Endothelial cell of umbilical vein (primary cell): ENCODE measurements around the gene TJP3. TPM values are rescaled to one million over a fixed set of nuclear protein-coding genes. Genes with fewer than 3 reads are reported as not detected.

Source experiments
- BruUV-seq: library from RNA; stranded (reverse); fragments of 400-500 nt; replicated peaks from 2 replicates; lab custom pipeline; 2021; lab: Mats Ljungman, UMichigan
- CTCF ChIA-PET: fragments of 300-600, 350-600 bp; sonication (Branson Sonifier 250); formaldehyde crosslinking; loops from one replicate; lab custom pipeline; 2021; ENCODE audit warnings: antibody characterized with exemption, inconsistent platforms; lab: Charles Lee
- POLR2A ChIA-PET: fragments of 300-600, 350-600 bp; sonication (Branson Sonifier 250); formaldehyde crosslinking; loops from one replicate; lab custom pipeline; 2021; ENCODE audit warnings: antibody characterized with exemption, inconsistent platforms; lab: Charles Lee
- DNase-seq: peaks from one replicate; pipeline ENCODE4 v3.0.0-alpha.2; 2011; ENCODE audit warnings: low read depth, low spot score
- FAIRE-seq: peaks from 2 replicates; lab custom pipeline; 2011; peaks lifted over from hg19 to GRCh38; lab: Jason Lieb, UNC
- H2AFZ ChIP-seq: 2 replicates; pipeline ENCODE4 v1.6.0; 2012; ENCODE audit warnings: low read depth, low read length, control low read depth, inconsistent platforms
- H3K27ac ChIP-seq: 2 replicates; pipeline ENCODE4 v1.5.1; 2011; ENCODE audit warnings: low read depth, mild to moderate bottlenecking, control low read depth, low read length, moderate library complexity; ENCODE audit not compliant: insufficient read depth
- H3K27me3 ChIP-seq, 2 experiments: 2 replicates each; pipeline versions ENCODE4 v1.6.0 to v1.6.1; 2011; ENCODE audit warnings: low read length in 2 of 2, mixed read lengths in 1 of 2; ENCODE audit not compliant: control insufficient read depth in 2 of 2, insufficient read depth in 2 of 2
- H3K36me3 ChIP-seq, 2 experiments: 2 replicates in 1 of 2; 3 replicates in 1 of 2; pipeline ENCODE4 v1.5.1; 2011; ENCODE audit warnings: low read length in 2 of 2, mild to moderate bottlenecking in 1 of 2, moderate library complexity in 1 of 2; ENCODE audit not compliant: control insufficient read depth in 2 of 2, insufficient read depth in 2 of 2; ENCODE audit errors: extremely low read depth in 1 of 2
- H3K4me1 ChIP-seq: 3 replicates; pipeline ENCODE4 v1.5.1; 2011; ENCODE audit warnings: mild to moderate bottlenecking, low read length; ENCODE audit not compliant: control insufficient read depth, insufficient read depth; ENCODE audit errors: extremely low read depth
- H3K4me2 ChIP-seq: 2 replicates; pipeline ENCODE4 v1.6.1; 2011; ENCODE audit warnings: low read length, control low read depth, mixed read lengths; ENCODE audit not compliant: insufficient read depth
- H3K4me3 ChIP-seq, 3 experiments: fragments of 200-600 bp in 1 of 3; sonication (generic), shearing (Covaris generic) in 1 of 3; replicated peaks in 1 of 3; 2 replicates each; pipeline ENCODE4 v1.5.1; 2011 to 2016; ENCODE audit warnings: control low read depth in 3 of 3, low read length in 3 of 3, mild to moderate bottlenecking in 2 of 3, inconsistent platforms in 1 of 3, low read depth in 1 of 3, moderate library complexity in 1 of 3; ENCODE audit not compliant: insufficient read depth in 1 of 3
- H3K79me2 ChIP-seq: 2 replicates; pipeline ENCODE4 v1.6.0; 2012; ENCODE audit warnings: low read length, inconsistent platforms; ENCODE audit not compliant: control insufficient read depth, insufficient read depth
- H3K9ac ChIP-seq: replicated peaks from 2 replicates; pipeline ENCODE3; 2011; ENCODE audit warnings: low read length, control low read depth; ENCODE audit not compliant: insufficient read depth; ENCODE audit errors: extremely low read depth
- H3K9me1 ChIP-seq: replicated peaks from 3 replicates; pipeline ENCODE4 v1.6.0; 2011; ENCODE audit warnings: mild to moderate bottlenecking, low read length; ENCODE audit not compliant: control insufficient read depth, insufficient read depth; ENCODE audit errors: extremely low read depth
- H3K9me3 ChIP-seq: replicated peaks from 2 replicates; pipeline ENCODE4 v1.5.1; 2012; ENCODE audit warnings: low read length, inconsistent platforms; ENCODE audit not compliant: control insufficient read depth, insufficient read depth
- H4K20me1 ChIP-seq: replicated peaks from 2 replicates; pipeline ENCODE3; 2011; ENCODE audit warnings: mild to moderate bottlenecking, low read length; ENCODE audit not compliant: control insufficient read depth, insufficient read depth; ENCODE audit errors: extremely low read depth
- EZH2 ChIP-seq: IDR thresholded peaks from 2 replicates; pipeline ENCODE4 v1.6.1; 2012; ENCODE audit warnings: borderline replicate concordance, low read depth, mild to moderate bottlenecking, moderate library complexity, low read length, inconsistent platforms; ENCODE audit not compliant: severe bottlenecking
- FOS ChIP-seq: IDR thresholded peaks from 2 replicates; pipeline ENCODE4 v1.6.1; 2011; ENCODE audit warnings: mild to moderate bottlenecking, low read length, moderate library complexity, borderline replicate concordance; ENCODE audit not compliant: insufficient read depth
- GATA2 ChIP-seq: IDR thresholded peaks from 2 replicates; pipeline ENCODE4 v1.7.0; 2011; ENCODE audit warnings: low read depth, mild to moderate bottlenecking, moderate library complexity, mixed read lengths, low read length; ENCODE audit not compliant: insufficient read length, insufficient read depth
- JUN ChIP-seq: IDR thresholded peaks from 2 replicates; pipeline ENCODE4 v1.6.1; 2011; ENCODE audit warnings: borderline replicate concordance, low read depth; ENCODE audit not compliant: insufficient read length, insufficient read depth
- MAX ChIP-seq: IDR thresholded peaks from 2 replicates; pipeline ENCODE4 v1.6.1; 2011; ENCODE audit not compliant: insufficient read depth, insufficient read length
- MYC ChIP-seq: IDR thresholded peaks from one replicate; pipeline ENCODE4 v1.6.1; 2011; ENCODE audit warnings: mild to moderate bottlenecking, low read depth, low read length
- POLR2AphosphoS5 ChIP-seq: IDR thresholded peaks from 2 replicates; pipeline ENCODE4 v1.6.1; 2012; ENCODE audit warnings: low read depth, mild to moderate bottlenecking, control low read depth, low read length, moderate library complexity; ENCODE audit not compliant: insufficient read depth
- dilution Hi-C: fragments of 300-500 bp; cut with MboI; formaldehyde crosslinking; loops from one replicate; pipeline ENCODE4 v1.15.0; 2019; ENCODE audit warnings: low sequenced_read_pairs; ENCODE audit not compliant: extremely low pct_ligation_motif_present
- intact Hi-C: fragments of 100-400 bp; cut with micrococcal nuclease; formaldehyde crosslinking; loops from one replicate; pipeline ENCODE4 v1.10.0; 2022
- polyA plus RNA-seq, 4 experiments: library from polyadenylated mRNA; depleted of rRNA in 3 of 4; stranded (reverse) in 3 of 4; unstranded in 1 of 4; fragments of >200 nt; gene quantifications; 2 replicates each; pipeline versions ENCODE4 v1.2.1 to v1.2.3, GENCODE V29; 2011 to 2012; ENCODE audit warnings: missing spikeins in 1 of 4
- total RNA-seq: library from RNA; stranded (reverse); gene quantifications from 2 replicates; pipeline ENCODE4 v1.2.3, GENCODE V29; 2021

TJP3 gene
- total and polyA plus RNA-seq, 2 donors (not counting 3 experiments of a cell fraction or from before 2014, with no cell fraction given) = 0.10 TPM; not detected in 1

- Histone ChIP-seq H3K4me3 (no peak overlapping the region), H3K9me1 (no peaks in the 10 kb centered on the region), H3K36me3 (no peaks in the 10 kb centered on the region), H3K4me2 (no peak overlapping the region), H3K9ac (no peak overlapping the region), H3K27me3 (peaks cover 6% of the 10 kb centered on the region in 2 experiments), H3K4me1 (no peaks in the 10 kb centered on the region), H4K20me1 (no peaks in the 10 kb centered on the region), H3K9me3 (no peaks in the 10 kb centered on the region), H3K27ac (no peak overlapping the region), H3K79me2 (no peaks in the 10 kb centered on the region), H2AFZ (no peak overlapping the region)
- BruUV-seq = no TSS peak
- FAIRE-seq = no peak
- TF ChIP-seq MYC (no peak), JUN (no peak), GATA2 (no peak), FOS (no peak), MAX (no peak), POLR2AphosphoS5 (no peak)
- intact Hi-C loops (no loop called here), dilution Hi-C loops (no loop called here)
- CTCF ChIA-PET = interaction anchor here (1.5 kb wide), 1 partner anchor 32 kb away, joined by 6 read pairs; no protein-coding TSS in a partner anchor
- no peak for DNase-seq
- POLR2A ChIA-PET = interaction anchor here (0.6 kb wide), 1 partner anchor 96 kb away, joined by 3 read pairs; no protein-coding TSS in a partner anchor
Observed at GRCh38 chr19:3790209-3790734, 82.1 kb downstream of the TJP3 start.

- Histone ChIP-seq H3K4me1 (no peaks in the 10 kb centered on the region), H3K27ac (no peak overlapping the region), H3K79me2 (no peaks in the 10 kb centered on the region), H3K9me3 (no peaks in the 10 kb centered on the region), H3K4me2 (no peak overlapping the region), H3K9ac (no peak overlapping the region), H3K9me1 (no peaks in the 10 kb centered on the region), H3K36me3 (no peaks in the 10 kb centered on the region), H3K4me3 (no peak overlapping the region), H2AFZ (no peak overlapping the region), H4K20me1 (no peaks in the 10 kb centered on the region), H3K27me3 (no peaks in the 10 kb centered on the region)
- dilution Hi-C loops = no loop called here
- intact Hi-C loops = no loop called here
- FAIRE-seq (no peak), DNase-seq (no peak)
- BruUV-seq = no TSS peak
- CTCF ChIA-PET = interaction anchor here (1.5 kb wide), 1 partner anchor 31 kb away, joined by 6 read pairs; no protein-coding TSS in a partner anchor
- POLR2A ChIA-PET = interaction anchor here (0.6 kb wide), 1 partner anchor 95 kb away, joined by 3 read pairs; no protein-coding TSS in a partner anchor
- no peak for TF ChIP-seq POLR2AphosphoS5
- no peak for TF ChIP-seq EZH2
- no peak for TF ChIP-seq FOS
- no peak for TF ChIP-seq MAX
- no peak for TF ChIP-seq MYC
- no peak for TF ChIP-seq JUN
- no peak for TF ChIP-seq GATA2
Observed at GRCh38 chr19:3790941-3791340, 82.8 kb downstream of the TJP3 start.
